Activated naive CD4-positive, alpha-beta T cell treated with Interleukin-2 at 50 U/mL for 16 hours (primary cell): ENCODE data around the gene TMEM9B.

Experiments
- DNase-seq: peaks from one replicate; pipeline ENCODE4 v3.0.0-alpha.2; 2020

The TMEM9B gene

DNA sequence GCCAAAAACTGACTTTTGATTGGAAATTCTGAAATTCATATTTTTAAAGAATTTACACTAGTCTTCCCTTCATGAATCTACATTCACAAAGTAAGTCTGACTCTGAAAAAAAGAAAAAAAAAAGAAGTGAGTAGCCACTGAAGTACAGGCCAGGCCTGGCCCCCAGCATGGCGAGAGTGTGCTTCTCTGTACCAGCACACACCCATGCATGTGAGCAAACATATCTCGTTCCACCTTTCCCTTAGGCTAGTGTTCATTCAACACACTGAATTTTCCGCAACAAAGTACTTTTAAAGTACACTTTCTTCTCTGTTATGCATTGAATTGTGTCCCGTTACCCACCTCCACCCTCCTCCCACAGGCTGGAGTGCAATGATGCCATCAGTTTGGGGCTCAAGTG lies 36.0 kb downstream of the TMEM9B start:
- no peak for DNase-seq

DNA sequence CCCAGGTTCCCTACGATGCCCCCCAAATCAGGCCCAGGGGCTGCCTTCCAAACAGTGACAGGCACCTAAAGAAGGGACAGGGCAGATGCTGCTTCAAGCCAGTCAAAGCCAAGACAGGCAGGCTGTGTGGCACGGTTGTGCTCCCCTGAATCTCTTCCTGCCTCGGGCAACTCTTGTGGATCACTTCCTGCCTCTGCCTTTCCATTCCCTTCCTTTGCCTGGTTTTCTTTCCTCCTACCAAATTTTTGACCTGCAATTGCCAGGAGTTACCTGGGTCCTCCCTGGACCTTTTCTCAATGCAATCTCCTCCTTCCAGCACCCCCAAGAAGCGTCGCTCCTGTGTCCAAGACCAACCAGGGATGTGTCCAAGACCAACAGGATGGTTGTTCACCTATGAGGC lies 37.0 kb downstream of the TMEM9B start:
- DNase-seq = no peak

DNA sequence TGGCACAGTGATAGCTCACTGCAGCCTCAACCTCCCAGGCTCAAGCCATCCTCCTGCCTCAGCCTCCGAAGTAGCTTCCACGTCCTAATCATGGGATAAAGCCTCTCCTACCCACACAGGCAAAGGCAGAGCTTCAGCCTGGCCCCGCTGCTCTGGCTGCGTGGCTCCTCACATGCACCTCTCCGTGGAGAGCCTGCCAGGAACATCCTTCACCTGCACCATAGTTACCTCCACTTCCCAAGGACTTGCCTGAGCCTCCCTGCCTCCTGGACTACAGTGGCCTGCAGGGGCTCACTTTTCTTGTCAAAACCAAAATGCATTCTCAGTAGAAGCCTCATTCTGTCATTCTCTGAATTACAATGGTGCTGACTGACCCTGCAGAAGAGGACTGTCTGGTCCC lies 38.0 kb downstream of the TMEM9B start:
- DNase-seq = no peak

DNA sequence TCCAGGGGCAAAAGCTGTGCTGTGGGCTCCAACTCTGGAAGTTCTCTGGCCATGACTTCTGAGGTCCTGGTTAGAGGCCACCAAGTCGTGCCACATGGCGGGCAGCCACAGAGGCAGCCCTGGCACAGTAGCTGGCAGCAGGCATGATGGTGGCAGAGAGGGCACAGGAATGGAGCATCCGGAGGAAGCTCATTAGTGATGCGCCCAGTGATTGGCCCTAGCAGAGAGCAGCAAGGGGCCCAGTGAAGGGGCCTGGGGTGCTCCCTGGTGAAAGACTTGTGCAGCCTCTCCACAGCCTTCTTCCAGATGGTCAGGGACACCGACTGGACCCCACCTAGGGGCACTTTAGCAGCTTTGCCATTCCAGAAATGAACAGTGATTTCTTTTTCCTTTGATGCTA lies 38.5 kb downstream of the TMEM9B start:
- no peak for DNase-seq

DNA sequence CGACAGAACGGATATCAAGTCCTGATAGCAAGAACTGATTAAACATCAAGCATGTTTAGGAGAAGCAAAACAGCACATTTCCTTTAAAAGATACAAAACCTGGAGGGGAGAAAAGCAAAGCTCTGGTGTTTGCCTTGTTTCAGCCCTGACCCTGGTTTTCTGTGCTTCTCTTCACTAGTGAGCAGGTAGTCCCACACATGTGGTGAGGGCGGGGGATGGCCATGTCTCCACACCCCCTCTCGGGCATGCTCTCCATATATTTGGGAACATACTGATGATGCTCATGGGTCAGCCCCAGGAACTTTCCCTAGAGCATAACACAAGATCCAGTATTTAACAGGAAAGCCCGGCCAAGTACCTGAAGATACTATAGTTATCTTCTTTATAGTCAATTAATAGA lies 41.6 kb downstream of the TMEM9B start:
- no peak for DNase-seq

DNA sequence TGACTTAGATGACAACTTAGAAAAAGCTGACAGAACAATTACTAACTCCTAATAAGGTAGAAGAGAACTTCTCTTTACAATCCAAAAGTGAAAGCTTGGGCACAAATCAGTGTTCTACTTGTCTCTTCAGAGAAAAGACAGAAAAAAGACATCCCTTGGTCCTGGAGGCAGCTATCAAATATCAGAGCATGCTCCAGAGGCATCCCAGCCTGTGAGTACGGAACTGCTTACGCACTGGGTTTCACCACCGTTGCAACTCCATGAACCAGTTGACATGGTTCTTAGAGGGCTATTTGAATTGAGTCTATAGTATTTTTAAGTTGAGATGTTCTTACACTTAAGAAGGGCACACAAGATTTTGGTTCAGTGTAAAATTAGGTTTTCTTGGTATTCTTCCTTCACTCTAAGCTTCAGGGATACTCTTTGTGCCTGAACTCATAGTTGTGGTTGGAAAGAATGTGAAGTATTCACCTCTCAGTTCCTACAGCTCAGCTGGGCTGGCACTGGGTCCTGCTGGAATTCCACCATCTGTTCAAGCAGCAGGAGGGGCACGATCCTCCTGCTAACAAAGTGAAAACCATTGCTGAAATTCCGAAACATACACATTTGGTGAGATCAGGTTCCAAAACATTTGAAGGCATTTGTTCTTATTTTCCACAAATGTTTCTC lies 47.0 kb downstream of the TMEM9B start:
- DNase-seq = no peak

DNA sequence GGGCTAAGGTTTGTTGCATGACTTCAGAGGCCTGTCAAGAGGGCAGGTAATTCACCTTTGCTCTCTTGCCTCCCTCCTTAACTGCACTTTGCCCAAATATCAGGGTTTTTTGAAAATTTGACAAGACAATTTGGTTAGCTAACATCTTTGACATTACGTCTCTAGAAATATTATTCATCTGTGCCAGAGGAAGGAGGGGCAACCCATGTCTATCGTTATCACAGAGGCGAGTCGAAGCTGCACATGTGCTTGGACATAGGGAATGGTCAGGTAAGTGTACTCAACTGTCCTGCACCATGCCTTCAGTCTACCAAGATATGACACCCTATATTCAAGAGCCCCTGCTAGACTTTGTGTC lies 49.6 kb downstream of the TMEM9B start:
- no peak for DNase-seq

DNA sequence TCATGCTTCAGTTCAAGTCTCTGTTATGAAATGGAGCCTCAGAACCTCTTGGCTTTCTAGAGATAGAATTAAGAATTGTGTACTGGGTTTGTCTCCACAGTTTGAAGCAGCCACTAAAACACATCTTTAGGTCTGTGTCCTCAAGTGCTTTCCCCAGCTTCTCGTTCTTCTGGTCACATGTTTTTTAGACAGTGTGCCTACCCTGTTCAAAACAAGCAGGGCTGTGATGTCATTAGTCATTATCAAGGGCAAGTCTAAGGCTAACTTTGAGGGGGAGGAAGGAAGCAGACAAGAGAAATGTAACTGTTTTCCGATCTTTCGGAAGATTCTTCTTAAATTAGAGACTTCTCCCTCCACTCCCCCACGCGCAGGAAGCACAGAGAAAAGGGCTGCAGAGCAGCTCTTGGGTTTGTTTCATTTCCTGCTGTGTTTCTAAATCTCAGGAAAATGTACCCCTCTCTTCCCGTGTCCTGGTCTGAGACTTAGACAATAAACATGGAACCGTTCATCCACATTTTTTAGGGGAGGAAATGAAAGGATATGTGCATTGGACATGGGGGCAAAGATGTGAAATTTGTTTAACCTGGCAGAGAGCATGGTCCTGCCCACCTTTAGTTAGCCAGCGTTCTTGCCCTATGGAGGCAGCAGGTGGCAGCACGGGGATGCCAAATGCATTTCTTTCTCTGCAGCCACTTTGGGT lies 50.1 kb downstream of the TMEM9B start:
- peak; percentile 46 for DNase-seq

DNA sequence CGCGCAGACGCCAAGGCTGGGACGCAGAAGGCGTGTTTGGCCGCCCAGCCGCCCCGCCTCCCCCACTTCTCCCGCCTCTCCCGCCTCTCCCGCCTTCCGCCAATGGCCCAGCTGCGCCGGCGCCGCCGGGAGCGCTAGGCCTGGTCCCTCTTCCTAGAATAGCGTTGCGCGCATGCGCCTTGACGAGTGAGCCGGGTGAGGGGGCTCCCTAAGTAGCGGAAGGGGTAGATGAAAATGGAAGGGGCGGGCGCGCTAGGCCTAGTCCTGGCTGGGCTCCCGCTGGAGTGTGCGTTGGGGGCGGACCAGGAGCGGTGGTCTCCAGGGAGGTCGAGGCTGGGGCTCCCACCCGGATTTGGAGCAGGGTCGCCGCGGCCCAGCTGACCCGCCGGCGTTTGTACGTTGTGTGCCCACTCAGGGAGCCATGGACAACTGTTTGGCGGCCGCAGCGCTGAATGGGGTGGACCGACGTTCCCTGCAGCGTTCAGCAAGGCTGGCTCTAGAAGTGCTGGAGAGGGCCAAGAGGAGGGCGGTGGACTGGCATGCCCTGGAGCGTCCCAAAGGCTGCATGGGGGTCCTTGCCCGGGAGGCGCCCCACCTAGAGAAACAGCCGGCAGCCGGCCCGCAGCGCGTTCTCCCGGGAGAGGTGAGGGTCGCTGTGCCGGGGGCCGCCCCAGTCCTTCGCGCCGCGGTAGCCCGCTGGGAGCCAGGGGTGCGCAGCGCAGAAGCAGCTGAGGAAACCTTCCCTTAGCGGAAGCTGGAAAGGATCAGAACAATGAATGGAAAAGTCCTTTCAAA lies 53.0 kb downstream of the TMEM9B start, which contains the start of gene AKIP1:
AKIP1 (plus strand) TSS at position 161 of the 795 bp plus-strand sequence; CDS start at position 422, 261 bp downstream.
- peak; percentile 82 for DNase-seq

DNA sequence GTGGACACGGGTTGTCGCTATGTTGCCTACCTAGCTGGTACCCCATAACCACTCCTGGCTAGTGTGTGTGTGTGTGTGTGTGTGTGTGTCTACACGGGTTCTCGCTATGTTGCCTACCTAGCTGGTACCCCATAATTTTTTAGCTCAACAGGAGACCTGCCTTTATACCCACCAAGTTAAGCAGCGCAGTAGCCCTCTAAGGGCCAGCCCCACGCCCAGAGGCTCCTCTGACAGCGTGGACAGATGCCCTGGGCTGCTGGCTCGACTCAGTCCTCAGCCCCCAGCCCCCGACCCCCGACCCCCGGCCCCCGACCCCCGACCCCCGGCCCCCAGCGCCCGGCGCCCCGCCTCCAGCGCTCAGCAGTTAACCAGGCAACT lies 53.6 kb downstream of the TMEM9B start:
- no peak for DNase-seq

DNA sequence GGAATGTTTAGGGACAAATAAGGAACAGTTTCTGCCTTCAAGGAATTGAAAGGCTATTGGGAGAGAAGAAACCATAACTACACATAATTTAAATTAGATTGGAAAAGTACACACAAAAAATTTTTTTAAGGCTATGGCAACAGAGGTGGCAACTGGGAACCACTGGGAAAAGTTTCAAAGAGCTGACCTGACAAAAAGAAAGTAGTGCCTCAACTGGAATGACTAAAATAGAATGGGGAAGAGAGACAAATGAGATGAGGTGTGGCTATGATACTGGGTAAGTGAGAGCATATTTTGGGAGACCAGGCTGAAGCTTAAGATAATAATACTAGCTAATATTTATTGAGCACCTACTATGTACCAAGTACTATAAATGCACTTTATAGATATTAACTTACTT lies 56.1 kb downstream of the TMEM9B start:
- no peak for DNase-seq

DNA sequence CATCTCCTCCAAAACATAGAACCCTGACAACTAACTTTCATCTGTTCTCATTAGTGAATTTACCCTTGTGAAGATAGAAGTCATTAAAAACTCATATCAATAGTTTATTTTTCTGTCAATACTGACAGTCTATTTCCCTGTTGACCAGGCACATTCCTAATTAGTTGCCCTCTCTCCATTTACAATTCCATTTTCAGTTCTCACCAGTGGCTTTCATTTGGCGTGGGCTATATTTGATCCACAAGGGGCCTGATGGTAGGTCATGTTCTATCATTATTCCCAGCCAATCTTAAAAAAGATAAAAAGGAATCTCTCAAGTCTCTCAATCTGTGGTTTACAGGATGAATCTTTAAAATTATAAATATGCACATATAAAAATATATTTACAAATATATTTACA lies 57.1 kb downstream of the TMEM9B start:
- DNase-seq = no peak

DNA sequence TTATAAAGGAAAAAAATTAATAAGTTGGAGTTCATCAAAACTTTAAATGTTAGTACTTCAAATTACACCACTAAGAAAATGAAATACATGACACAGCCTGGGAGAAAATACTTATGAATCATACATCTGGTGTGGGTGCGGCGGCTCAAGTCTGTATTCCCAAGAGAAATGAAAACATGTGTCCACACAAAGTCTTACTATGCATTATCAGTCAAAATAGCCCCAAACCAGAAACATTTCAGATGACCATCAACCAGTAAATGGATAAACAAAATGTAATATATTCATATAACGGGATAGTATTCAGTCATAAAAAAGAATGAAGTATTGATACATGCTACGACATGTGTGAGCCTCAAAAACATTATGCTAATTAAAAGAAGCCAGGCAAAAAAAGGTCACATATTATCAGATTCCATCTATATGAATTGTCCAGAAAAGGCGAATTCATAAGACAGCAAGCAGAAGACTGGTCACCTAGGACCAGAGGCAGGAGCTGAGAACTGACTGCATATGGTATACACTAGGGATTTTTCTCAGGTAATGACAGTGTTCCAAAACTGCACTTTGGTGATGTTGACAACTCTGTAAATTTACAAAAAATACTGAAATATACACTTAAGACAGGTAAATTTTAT lies 58.6 kb downstream of the TMEM9B start:
- DNase-seq = no peak

DNA sequence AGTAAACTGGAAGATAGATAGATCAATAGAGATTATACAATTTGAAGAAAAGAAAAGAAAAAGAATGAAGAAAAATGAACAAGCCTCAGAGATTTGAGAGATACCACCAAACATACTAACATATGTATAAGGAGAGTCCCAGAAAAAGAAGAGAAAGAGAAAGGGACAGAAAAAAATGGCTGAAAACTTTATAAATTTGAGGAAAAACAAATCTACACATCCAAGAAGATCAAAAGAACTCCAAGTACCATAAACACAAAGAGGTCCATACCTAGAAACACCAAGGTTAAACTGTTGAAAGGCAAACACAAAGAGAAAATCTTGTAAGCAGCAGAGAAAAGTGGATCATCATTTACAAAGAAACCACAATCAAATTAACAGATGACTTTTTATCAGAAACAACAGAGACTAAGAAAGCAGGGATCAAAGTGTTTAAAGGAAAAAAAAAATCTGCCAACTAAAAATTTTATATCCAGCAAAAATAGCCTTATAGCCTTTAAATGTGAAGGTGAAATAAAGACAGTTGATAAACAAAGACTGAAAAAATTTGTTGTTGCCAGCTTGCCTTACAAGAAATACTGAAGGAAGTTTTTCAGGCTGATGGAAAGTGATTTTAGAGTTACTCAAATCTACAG lies 65.0 kb downstream of the TMEM9B start:
- DNase-seq = no peak
